Forelimb muscle (tissue), 1 donor: ENCODE results near the gene KBTBD3. TPM values are rescaled to one million over a fixed set of nuclear protein-coding genes. Genes with fewer than 3 reads are reported as not detected.
"Not testable (repeated sequence)": the region's sequence is repeated elsewhere in the genome, so short reads cannot be mapped to it uniquely, and the experiment has no call there.

Source experiments
- DNase-seq: peaks from one replicate; pipeline ENCODE4 v3.0.0-alpha.2; 2013; ENCODE audit warnings: low read depth
- polyA plus RNA-seq: library from polyadenylated mRNA; unstranded; fragments of 120-200 nt; gene quantifications from one replicate; pipeline ENCODE4 v1.2.1, GENCODE V29; 2013; ENCODE audit not compliant: insufficient read length

Gene KBTBD3
- polyA plus RNA-seq, 1 donor, result 3.5 TPM

GRCh38 chr11:106011481-106011880 is 65.7 kb downstream of the KBTBD3 start:
- DNase-seq, result no peak

- DNase-seq, result not testable (repeated sequence)
These were observed 74.1 kb downstream of the KBTBD3 start for GRCh38 chr11:106003094-106003493.

- no peak for DNase-seq
These were observed 75.7 kb downstream of the KBTBD3 start for GRCh38 chr11:106001304-106002012.

Other genes with a start within 250 kb of the KBTBD3 start
- gene MSANTD4, start 55.1 kb downstream of the KBTBD3 start, polyA plus RNA-seq, result 16.2 TPM
- gene AASDHPPT, start 315 bp upstream of the KBTBD3 start, polyA plus RNA-seq, result 53.0 TPM